ENCODE data around the gene TTC23.
"Not testable (repeated sequence)": the region's sequence is repeated elsewhere in the genome, so short reads cannot be mapped to it uniquely, and the experiment has no call there.

TTC23 gene

GRCh38 chr15:99121691-99122410, 127.5 kb downstream of the TTC23 start:
- DNase-seq (ENCODE audit: low read depth in 2 of 3, low spot score in 1 of 3), result no peak

- no peak for DNase-seq (ENCODE audit: low read depth in 2 of 3, low spot score in 1 of 3)
Measured at GRCh38 chr15:99121207-99121606, 128.2 kb downstream of the TTC23 start.

GRCh38 chr15:99120050-99120777, 129.2 kb downstream of the TTC23 start:
- DNase-seq (ENCODE audit: low read depth in 2 of 3, low spot score in 1 of 3), result no peak

- no peak for DNase-seq (ENCODE audit: low read depth in 2 of 3, low spot score in 1 of 3)
Measured at GRCh38 chr15:99118801-99119546, 130.4 kb downstream of the TTC23 start.

- no peak for DNase-seq (ENCODE audit: low read depth in 2 of 3, low spot score in 1 of 3)
Measured at GRCh38 chr15:99118258-99118632, 131.1 kb downstream of the TTC23 start.

- DNase-seq (ENCODE audit: low read depth in 2 of 3, low spot score in 1 of 3), result no peak
Measured at GRCh38 chr15:99117563-99118257, 131.7 kb downstream of the TTC23 start.

GRCh38 chr15:99117111-99117510, 132.3 kb downstream of the TTC23 start:
- DNase-seq (ENCODE audit: low read depth in 2 of 3, low spot score in 1 of 3), result no peak

- DNase-seq (ENCODE audit: low read depth in 2 of 3, low spot score in 1 of 3), result no peak
Measured at GRCh38 chr15:99115300-99116215, 133.8 kb downstream of the TTC23 start.

GRCh38 chr15:99114511-99115299, 134.7 kb downstream of the TTC23 start:
- DNase-seq (ENCODE audit: low read depth in 2 of 3, low spot score in 1 of 3), result no peak

GRCh38 chr15:99113547-99114271, 135.7 kb downstream of the TTC23 start:
- no peak for DNase-seq (ENCODE audit: low read depth in 2 of 3, low spot score in 1 of 3)

GRCh38 chr15:99111641-99112040, 137.7 kb downstream of the TTC23 start:
- not testable (repeated sequence) for DNase-seq (ENCODE audit: low read depth in 2 of 3, low spot score in 1 of 3)

GRCh38 chr15:99110581-99111320, 138.6 kb downstream of the TTC23 start:
- DNase-seq (ENCODE audit: low read depth in 2 of 3, low spot score in 1 of 3), result no peak

GRCh38 chr15:99110093-99110492, 139.3 kb downstream of the TTC23 start:
- DNase-seq (ENCODE audit: low read depth in 2 of 3, low spot score in 1 of 3), result no peak

- DNase-seq (ENCODE audit: low read depth in 2 of 3, low spot score in 1 of 3), result no peak
Measured at GRCh38 chr15:99109555-99110021, 139.8 kb downstream of the TTC23 start.

GRCh38 chr15:99108993-99109392, 140.4 kb downstream of the TTC23 start:
- no peak for DNase-seq (ENCODE audit: low read depth in 2 of 3, low spot score in 1 of 3)

GRCh38 chr15:99106417-99107220, 142.8 kb downstream of the TTC23 start:
- no peak for DNase-seq (ENCODE audit: low read depth in 2 of 3, low spot score in 1 of 3)
